Kidney epithelial cell (primary cell): ENCODE results near the gene TBL3. TPM values are rescaled to one million over a fixed set of nuclear protein-coding genes. Genes with fewer than 3 reads are reported as not detected.
A peak's percentile ranks its signal among the peaks of the same experiment; 100 is the strongest.

Experiments
- DNase-seq: peaks from one replicate; pipeline ENCODE4 v3.0.0-alpha.2; 2010; ENCODE audit warnings: low read depth
- H3K27me3 ChIP-seq: 2 replicates; pipeline ENCODE4 v1.6.0; 2011; ENCODE audit warnings: low read length; ENCODE audit not compliant: control insufficient read depth, insufficient read depth
- H3K36me3 ChIP-seq: 2 replicates; pipeline ENCODE4 v1.5.1; 2011; ENCODE audit warnings: low read length; ENCODE audit not compliant: control insufficient read depth, insufficient read depth
- H3K4me3 ChIP-seq: 2 replicates; pipeline ENCODE4 v1.5.1; 2011; ENCODE audit warnings: low read depth, mild to moderate bottlenecking, control low read depth, low read length
- total RNA-seq: library from RNA; depleted of rRNA; stranded (reverse); fragments of >200 nt; gene quantifications from 2 replicates; pipeline ENCODE4 v1.2.3, GENCODE V29; 2015
- TF ChIP-seq, protein P1 (sequence below): IDR thresholded peaks from 2 replicates; pipeline ENCODE4 v1.5.1; 2011; ENCODE audit warnings: mild to moderate bottlenecking, moderate library complexity, low read length, control low read depth, inconsistent platforms; ENCODE audit not compliant: insufficient read depth, poor library complexity, severe bottlenecking

TBL3 gene
- total RNA-seq, 1 donor from 2014 or later: 70.3 TPM

DNA sequence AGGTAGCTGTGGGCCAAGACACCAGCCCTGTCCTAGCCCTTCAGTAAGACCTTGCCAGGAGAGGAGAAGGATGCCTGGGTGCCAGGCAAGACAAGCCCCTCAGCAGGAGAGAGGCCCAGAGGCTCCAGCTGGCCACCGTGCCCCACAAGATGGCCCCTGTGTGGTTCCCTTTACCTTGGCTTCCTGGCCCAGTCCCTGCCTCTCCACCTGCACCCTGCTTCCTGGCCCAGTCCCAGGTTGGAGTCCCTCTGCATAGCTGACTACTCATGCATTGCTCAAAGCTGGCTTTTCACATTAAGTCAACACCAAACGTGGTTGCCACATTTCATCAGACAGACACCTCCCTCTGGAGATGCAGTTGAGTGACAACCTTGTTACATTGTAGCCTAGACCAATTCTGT, 21.9 kb downstream of the TBL3 start:
- H3K36me3 ChIP-seq: no peaks in the 10 kb centered on the region
- peak; percentile 51 for DNase-seq
- no peak overlapping the region for H3K4me3 ChIP-seq
- peaks cover 25% of the 10 kb centered on the region for H3K27me3 ChIP-seq
- TF ChIP-seq, protein P1, sequence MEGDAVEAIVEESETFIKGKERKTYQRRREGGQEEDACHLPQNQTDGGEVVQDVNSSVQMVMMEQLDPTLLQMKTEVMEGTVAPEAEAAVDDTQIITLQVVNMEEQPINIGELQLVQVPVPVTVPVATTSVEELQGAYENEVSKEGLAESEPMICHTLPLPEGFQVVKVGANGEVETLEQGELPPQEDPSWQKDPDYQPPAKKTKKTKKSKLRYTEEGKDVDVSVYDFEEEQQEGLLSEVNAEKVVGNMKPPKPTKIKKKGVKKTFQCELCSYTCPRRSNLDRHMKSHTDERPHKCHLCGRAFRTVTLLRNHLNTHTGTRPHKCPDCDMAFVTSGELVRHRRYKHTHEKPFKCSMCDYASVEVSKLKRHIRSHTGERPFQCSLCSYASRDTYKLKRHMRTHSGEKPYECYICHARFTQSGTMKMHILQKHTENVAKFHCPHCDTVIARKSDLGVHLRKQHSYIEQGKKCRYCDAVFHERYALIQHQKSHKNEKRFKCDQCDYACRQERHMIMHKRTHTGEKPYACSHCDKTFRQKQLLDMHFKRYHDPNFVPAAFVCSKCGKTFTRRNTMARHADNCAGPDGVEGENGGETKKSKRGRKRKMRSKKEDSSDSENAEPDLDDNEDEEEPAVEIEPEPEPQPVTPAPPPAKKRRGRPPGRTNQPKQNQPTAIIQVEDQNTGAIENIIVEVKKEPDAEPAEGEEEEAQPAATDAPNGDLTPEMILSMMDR: no peak

DNA sequence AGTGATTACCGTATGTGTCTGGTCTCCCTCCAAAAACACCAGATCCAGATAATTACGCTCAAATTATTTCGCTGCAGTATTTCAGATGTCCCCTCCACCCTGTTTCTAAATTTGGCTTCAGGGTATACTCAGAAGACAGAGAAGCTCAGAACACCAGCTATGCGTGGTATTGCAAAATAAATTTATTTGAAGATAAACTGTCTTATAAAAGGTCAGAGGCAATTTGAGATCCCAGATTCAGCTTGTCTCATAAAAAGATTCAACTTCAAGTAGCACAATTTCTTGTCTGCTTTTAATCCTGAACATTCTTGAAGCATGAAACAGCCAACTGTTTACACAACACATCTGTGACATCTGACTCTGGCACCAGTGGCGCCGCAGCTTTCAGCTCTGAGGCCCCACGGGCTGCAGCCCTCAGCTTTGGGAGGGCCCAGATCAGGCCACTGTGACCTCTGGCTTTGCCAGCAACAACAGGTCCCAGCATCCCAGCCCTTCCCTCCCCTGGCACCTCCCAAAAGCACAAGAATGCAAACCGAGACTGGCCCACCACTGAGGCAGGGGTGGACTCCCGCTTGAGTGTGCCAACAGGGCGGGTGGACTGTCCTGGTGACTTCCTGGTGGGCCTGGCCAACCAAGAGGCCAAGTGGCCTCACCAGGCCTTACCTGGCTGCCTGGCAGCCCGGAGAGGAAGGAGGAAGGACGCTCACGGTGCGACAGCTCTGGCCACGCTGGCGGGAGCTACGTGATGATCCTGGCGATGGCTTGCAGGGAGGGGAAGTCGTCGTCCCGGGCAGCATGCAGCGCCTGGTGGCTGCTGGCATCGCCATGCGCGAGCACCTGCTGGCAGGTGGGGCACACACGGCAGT, 25.9 kb downstream of the TBL3 start:
- Histone ChIP-seq H3K36me3 (peaks cover 2% of the 10 kb centered on the region), H3K27me3 (no peaks in the 10 kb centered on the region), H3K4me3 (no peak overlapping the region)
- TF ChIP-seq, protein P1: no peak
- no peak for DNase-seq

DNA sequence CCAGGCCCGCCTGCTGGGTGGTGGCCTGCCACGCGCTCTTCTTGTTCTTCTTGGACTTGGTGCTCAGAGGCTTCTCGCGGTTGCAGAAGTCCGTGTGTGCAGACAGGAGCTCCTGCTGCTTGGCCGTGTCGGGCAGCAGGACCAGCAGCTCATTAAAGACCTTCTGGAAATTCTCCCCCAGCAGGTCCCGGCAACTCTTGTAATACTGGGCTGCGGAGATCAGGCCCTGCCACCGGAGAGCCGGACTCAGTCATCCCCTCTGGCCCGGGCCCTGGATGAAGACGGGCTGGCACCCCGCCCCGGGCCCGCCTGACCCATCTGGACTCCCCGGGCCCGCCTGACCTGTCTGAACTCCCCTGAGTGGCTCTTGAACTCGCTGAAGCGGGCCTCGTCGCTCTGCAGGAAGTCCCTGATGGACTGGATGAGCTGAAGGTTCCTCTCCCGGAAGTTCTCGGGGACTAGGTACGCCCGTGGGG, 26.5 kb downstream of the TBL3 start:
- H3K36me3 ChIP-seq: peaks cover 2% of the 10 kb centered on the region
- no peak for DNase-seq
- no peak overlapping the region for H3K4me3 ChIP-seq
- TF ChIP-seq, protein P1: no peak
- no peaks in the 10 kb centered on the region for H3K27me3 ChIP-seq

DNA sequence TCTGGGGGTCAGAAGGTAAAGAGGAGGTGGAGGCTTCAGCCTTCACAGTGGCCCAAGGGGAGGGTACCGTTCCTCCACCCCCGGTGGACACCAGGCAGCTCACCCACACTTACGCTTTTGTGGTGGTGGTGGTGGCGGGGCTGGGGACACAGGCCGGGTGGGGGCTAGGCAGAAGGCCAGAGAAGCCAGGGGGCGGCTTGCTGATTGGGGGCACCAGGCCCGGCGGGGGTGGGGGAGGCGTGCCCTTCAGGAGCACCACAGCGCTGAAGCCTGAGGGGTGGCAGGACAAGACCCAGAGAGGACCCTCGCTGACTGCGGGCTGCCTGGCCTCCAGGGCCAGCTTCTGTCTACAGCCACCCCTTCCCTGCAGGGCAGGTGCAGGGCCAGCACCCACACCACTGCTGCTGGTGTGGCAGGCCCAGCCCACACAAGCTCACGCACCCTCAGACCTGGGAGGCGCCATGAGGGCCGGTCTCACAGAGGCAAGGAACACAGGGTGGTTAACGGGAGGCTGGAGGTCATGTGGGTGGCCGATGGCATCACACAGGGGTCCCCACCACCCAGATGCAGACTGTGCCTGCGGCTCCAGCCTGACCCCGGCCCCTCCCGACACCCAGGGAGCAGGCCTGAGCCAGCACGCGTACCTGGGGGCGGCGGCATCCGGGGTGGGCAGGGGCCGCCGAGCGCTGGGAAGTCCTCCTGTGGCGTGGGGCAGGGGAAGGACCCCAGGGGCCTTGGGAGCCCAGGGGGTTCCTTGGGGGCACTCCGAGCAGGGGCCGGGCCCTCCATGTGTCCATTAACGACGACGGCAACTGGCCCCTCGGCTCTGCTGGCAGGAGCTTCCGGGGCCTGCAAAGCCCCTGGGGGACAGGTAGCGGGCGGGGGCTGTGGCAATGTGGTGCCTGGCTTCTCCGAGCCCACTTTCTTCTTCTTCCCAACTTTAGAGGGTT, 27.3 kb downstream of the TBL3 start:
- H3K36me3 ChIP-seq: peaks cover 2% of the 10 kb centered on the region
- no peaks in the 10 kb centered on the region for H3K27me3 ChIP-seq

DNA sequence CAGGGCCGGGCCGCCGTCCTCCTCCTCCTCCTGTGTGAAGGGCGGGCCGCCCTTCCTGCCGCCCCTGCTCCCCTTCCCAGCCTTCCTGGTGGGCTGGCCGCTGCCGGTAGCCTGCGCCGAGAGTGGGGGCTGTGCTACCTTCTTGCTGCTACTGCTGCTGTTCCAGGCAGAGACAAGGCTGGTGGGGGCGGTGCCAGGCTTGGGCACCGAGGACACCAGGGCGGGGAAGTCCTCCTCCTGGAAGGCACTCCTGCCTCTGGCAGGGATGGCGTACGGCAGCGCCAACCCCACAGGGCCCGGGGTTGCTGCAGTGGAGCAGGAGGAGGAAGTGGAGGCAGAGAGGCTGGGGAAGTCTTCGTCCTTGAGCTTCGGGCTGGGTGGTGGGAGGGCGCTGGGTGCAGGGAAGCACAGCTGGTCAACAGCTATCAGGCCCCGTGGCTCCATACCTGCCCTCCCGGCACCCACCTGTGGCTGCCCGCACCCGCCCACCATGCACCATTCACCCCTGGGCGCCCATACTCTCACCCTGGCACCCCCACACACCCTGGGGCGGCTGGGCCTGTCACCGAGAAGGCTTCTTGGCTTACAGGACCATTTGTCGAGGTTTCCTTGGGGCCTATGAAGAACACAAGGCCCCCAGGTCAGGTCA, 28.1 kb downstream of the TBL3 start:
- no peak for DNase-seq
- Histone ChIP-seq H3K27me3 (no peaks in the 10 kb centered on the region), H3K36me3 (peaks cover 2% of the 10 kb centered on the region), H3K4me3 (no peak overlapping the region)
- TF ChIP-seq, protein P1: no peak

More for the DNA sequence above, 27.3 kb downstream of the TBL3 start:
- no peak for DNase-seq
- TF ChIP-seq, protein P1: no peak
- H3K4me3 ChIP-seq: no peak overlapping the region
